ENCODE measurements around the gene KCNN3.

DNA sequence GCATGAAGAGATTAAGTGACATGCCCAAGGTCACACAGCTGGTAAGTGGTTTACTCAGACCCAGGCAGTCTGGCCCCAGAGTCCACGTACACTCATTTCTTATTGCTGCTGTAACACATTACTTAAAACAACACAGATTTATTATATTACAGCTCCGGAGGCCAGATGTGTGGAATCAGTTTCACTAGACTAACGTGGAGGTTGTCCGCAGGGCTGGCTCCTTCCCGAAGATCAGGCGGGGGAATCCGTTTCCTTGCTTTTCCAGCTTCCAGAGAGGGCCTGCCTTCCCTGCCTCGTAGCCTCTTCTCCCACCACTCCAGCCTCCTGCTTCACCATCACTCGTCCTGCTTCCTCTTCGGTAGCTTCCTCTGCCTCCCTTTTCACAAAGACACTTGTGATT is 81.2 kb downstream of the KCNN3 start:
- TF ChIP-seq POLR2A (IDR thresholded peaks at IDR 0.05; ENCODE audit: low read length) (no peak), GATA1 (IDR thresholded peaks at IDR 0.05; ENCODE audit: low read depth, low read length) (no peak)
